DND-41 (cell line): ENCODE results near the gene HRAS.

ENCODE experiments used
- ATAC-seq: fragments of 200-7000 bp; cut with Tn5 transposase; 3 replicates; pipeline ENCODE4 v1.9.1; 2021; ENCODE audit warnings: low read depth; ENCODE audit not compliant: insufficient read depth
- DNase-seq: peaks from one replicate; pipeline ENCODE4 v3.0.0-alpha.2; 2020
- H2AFZ ChIP-seq: 2 replicates; pipeline ENCODE4 v1.6.0; 2012; ENCODE audit warnings: low read depth, low read length
- H3K27ac ChIP-seq: 2 replicates; pipeline ENCODE4 v1.5.1; 2012; ENCODE audit warnings: low read length, inconsistent platforms
- H3K27me3 ChIP-seq: fragments of 200-600 bp; sonication (generic); 2 replicates; pipeline ENCODE4 v1.6.0; 2012; ENCODE audit warnings: low read length, mild to moderate bottlenecking, inconsistent platforms; ENCODE audit not compliant: insufficient read depth, poor library complexity
- H3K36me3 ChIP-seq: 2 replicates; pipeline ENCODE4 v1.5.1; 2012; ENCODE audit warnings: low read length, inconsistent platforms; ENCODE audit not compliant: insufficient read depth
- H3K4me1 ChIP-seq: 2 replicates; pipeline ENCODE4 v1.5.1; 2012; ENCODE audit warnings: mild to moderate bottlenecking, low read length; ENCODE audit not compliant: insufficient read depth
- H3K4me2 ChIP-seq: 2 replicates; pipeline ENCODE4 v1.6.0; 2012; ENCODE audit warnings: mild to moderate bottlenecking, moderate library complexity, low read length, inconsistent platforms; ENCODE audit not compliant: insufficient read depth
- H3K4me3 ChIP-seq, 2 experiments: fragments of 200-600 bp in 1 of 2; shearing (Covaris generic) in 1 of 2; 2 replicates each; pipeline ENCODE4 v1.5.1; 2012 to 2016; ENCODE audit warnings: inconsistent platforms in 2 of 2, low read length in 2 of 2, mild to moderate bottlenecking in 2 of 2, low read depth in 1 of 2, moderate library complexity in 1 of 2
- H3K79me2 ChIP-seq: 2 replicates; pipeline ENCODE4 v1.6.0; 2012; ENCODE audit warnings: low read length, inconsistent platforms; ENCODE audit not compliant: insufficient read depth
- H3K9ac ChIP-seq: 2 replicates; pipeline ENCODE4 v1.6.0; 2012; ENCODE audit warnings: low read depth, mild to moderate bottlenecking, inconsistent platforms, low read length, moderate library complexity
- H3K9me3 ChIP-seq: 2 replicates; pipeline ENCODE4 v1.5.1; 2012; ENCODE audit warnings: low read length, moderate library complexity, mild to moderate bottlenecking, inconsistent platforms; ENCODE audit not compliant: insufficient read depth, severe bottlenecking
- H4K20me1 ChIP-seq: 2 replicates; pipeline ENCODE4 v1.6.0; 2012; ENCODE audit warnings: low read length; ENCODE audit not compliant: insufficient read depth
- EZH2 ChIP-seq: IDR thresholded peaks from 3 replicates; pipeline ENCODE4 v1.6.1; 2012; ENCODE audit warnings: borderline replicate concordance, low read depth, mild to moderate bottlenecking, moderate library complexity, low read length, inconsistent platforms; ENCODE audit not compliant: severe bottlenecking
- TF ChIP-seq, protein P1 (sequence below): IDR thresholded peaks from 2 replicates; pipeline ENCODE4 v1.5.1; 2012; ENCODE audit warnings: borderline replicate concordance, low read length, moderate library complexity, mild to moderate bottlenecking; ENCODE audit not compliant: poor library complexity, severe bottlenecking; ENCODE audit errors: extremely low read depth

HRAS gene

DNA sequence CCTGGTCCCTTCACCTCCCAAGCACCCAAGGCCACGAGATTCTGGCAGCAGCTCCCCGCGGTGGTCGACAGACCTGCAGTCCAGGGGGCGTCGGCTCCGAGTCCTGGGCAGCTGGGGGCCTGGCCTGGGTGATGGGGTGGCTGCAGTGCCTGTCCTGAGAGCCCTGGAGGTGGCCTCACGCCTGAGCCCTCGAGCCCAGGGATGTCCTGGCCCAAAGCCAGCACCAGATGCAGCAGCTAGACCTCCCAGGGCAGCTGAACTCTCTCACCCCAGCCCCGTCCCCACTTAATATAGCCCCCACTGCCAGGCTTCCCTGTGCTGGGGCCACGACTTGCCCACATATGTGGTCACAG is 18.6 kb upstream of the HRAS start:
- H3K4me2 ChIP-seq = no peak overlapping the region
- H3K9ac ChIP-seq = no peak overlapping the region
- H4K20me1 ChIP-seq = no peaks in the 10 kb centered on the region
- DNase-seq = no peak
- no peak for ATAC-seq
- H3K27ac ChIP-seq = no peak overlapping the region
- H3K27me3 ChIP-seq = no peaks in the 10 kb centered on the region
- TF ChIP-seq, protein P1, sequence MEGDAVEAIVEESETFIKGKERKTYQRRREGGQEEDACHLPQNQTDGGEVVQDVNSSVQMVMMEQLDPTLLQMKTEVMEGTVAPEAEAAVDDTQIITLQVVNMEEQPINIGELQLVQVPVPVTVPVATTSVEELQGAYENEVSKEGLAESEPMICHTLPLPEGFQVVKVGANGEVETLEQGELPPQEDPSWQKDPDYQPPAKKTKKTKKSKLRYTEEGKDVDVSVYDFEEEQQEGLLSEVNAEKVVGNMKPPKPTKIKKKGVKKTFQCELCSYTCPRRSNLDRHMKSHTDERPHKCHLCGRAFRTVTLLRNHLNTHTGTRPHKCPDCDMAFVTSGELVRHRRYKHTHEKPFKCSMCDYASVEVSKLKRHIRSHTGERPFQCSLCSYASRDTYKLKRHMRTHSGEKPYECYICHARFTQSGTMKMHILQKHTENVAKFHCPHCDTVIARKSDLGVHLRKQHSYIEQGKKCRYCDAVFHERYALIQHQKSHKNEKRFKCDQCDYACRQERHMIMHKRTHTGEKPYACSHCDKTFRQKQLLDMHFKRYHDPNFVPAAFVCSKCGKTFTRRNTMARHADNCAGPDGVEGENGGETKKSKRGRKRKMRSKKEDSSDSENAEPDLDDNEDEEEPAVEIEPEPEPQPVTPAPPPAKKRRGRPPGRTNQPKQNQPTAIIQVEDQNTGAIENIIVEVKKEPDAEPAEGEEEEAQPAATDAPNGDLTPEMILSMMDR = no peak
- no peak for TF ChIP-seq EZH2
- no peaks in the 10 kb centered on the region for H3K9me3 ChIP-seq
- H2AFZ ChIP-seq = no peak overlapping the region
- H3K36me3 ChIP-seq = no peaks in the 10 kb centered on the region
- H3K4me3 ChIP-seq = no peak overlapping the region
- H3K79me2 ChIP-seq = no peaks in the 10 kb centered on the region
- H3K4me1 ChIP-seq = peaks cover 15% of the 10 kb centered on the region

DNA sequence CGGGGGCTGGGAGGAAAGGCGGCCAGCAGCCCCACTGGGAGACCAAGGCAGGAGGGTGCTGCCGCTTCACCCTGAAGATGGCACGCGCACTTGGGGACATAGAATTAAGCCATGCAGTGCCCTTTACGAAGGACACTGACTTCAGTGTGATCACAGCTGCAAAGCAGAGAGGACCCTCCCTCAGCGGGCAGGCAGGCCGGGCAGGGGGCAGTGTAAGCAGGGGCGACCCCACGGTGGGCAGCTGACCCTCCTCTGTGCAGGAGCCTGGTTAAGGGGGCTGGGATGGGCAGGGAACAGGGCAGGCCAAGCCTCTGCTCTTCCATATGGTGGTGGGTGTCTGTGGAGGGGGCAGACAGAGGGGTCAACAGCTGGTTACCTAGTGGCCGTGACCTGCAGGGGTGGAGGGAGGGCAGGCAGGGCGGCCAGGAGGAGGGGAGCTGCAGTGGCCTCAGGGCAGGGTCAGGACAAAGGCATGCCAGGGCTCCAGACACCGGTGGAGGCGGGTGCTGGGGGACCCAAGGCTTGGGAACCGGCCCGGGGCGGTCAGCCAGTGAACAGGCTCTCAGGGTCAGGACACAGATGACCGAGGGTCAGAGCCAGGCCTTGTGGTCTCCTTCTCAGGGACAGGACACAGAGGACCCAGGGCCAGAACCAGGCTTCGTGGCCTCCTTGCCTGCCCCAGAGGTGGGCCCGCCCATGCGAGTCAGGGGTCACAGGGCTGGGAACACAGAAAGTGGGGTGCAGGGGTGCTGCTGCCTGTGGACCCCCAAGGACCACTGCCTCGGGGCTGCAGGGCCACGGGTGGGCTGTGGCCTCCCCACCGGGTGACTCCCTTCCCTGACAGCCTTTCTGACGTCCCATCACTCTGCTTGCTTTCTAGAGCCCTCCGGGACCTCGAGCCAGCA is 18.0 kb upstream of the HRAS start:
- H3K36me3 ChIP-seq = no peaks in the 10 kb centered on the region
- no peak overlapping the region for H3K9ac ChIP-seq
- ATAC-seq = no peak
- no peak overlapping the region for H3K27ac ChIP-seq
- no peak overlapping the region for H3K4me3 ChIP-seq
- H3K4me2 ChIP-seq = no peak overlapping the region
- peaks cover 15% of the 10 kb centered on the region for H3K4me1 ChIP-seq
- no peaks in the 10 kb centered on the region for H3K79me2 ChIP-seq
- DNase-seq = no peak
- no peak overlapping the region for H2AFZ ChIP-seq
- H3K27me3 ChIP-seq = no peaks in the 10 kb centered on the region
- no peak for TF ChIP-seq EZH2
- H4K20me1 ChIP-seq = no peaks in the 10 kb centered on the region
- no peaks in the 10 kb centered on the region for H3K9me3 ChIP-seq

DNA sequence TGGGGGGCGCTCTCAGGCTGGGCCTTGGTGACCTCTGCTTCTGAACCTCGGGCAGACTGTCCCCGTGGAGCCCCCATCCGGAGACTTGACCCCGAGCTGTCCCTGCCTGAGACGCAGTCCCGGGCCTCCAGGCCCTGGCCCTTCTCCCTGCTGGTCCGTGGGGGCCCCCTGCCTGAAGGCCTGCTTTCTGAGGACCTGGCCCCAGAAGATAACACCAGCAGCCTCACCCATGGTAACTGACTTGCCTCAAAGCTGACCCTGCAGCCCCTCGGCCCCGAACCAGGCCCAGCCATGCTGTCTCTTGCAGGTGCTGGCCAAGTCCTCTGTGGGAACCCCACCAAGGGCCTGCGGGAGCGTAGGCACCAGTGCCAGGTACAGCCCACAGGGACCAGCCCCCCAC is 16.2 kb upstream of the HRAS start:
- DNase-seq (no peak), ATAC-seq (no peak)
- no peaks in the 10 kb centered on the region for H4K20me1 ChIP-seq
- no peaks in the 10 kb centered on the region for H3K9me3 ChIP-seq
- H3K36me3 ChIP-seq = no peaks in the 10 kb centered on the region
- H3K4me1 ChIP-seq = peaks cover 15% of the 10 kb centered on the region
- H3K4me2 ChIP-seq = no peak overlapping the region
- H3K27me3 ChIP-seq = no peaks in the 10 kb centered on the region
- TF ChIP-seq, protein P1 = no peak
- no peak for TF ChIP-seq EZH2
- H3K27ac ChIP-seq = no peak overlapping the region
- no peak overlapping the region for H3K4me3 ChIP-seq
- H2AFZ ChIP-seq = no peak overlapping the region
- no peaks in the 10 kb centered on the region for H3K79me2 ChIP-seq
- no peak overlapping the region for H3K9ac ChIP-seq

DNA sequence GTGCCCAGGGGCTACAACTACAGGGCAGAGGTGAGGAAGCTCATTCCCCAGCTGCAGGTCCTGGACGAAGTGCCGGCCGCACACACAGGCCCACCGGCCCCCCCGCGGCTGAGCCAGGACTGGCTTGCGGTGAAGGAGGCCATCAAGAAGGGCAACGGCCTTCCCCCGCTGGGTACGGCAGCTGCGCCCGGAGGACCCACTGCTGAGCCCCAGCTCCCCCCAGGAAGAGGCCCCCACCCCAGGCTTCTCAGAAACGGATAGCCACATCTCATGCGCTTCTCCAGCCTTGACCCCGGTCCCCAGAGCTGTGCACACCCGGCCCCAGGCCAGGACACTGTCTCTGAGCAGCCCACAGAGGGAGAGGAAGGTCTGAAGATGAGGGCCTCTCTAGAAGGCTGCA is 15.8 kb upstream of the HRAS start:
- Histone ChIP-seq H3K4me2 (no peak overlapping the region), H3K36me3 (no peaks in the 10 kb centered on the region), H3K9me3 (no peaks in the 10 kb centered on the region), H3K27me3 (no peaks in the 10 kb centered on the region), H3K4me3 (no peak overlapping the region), H4K20me1 (no peaks in the 10 kb centered on the region), H2AFZ (no peak overlapping the region), H3K27ac (no peak overlapping the region), H3K79me2 (no peaks in the 10 kb centered on the region), H3K9ac (no peak overlapping the region), H3K4me1 (peaks cover 12% of the 10 kb centered on the region)
- DNase-seq (no peak), ATAC-seq (no peak)
- no peak for TF ChIP-seq EZH2
- TF ChIP-seq, protein P1 = no peak
